ENCODE results near the gene DNASE1L1.

- no peak for TF ChIP-seq ZFHX2 (tag by site-specific recombination; conservative IDR thresholded peaks at IDR 0.05)
- TF ChIP-seq CTCF (tag by site-specific recombination; IDR thresholded peaks at IDR 0.05): no peak
- TF ChIP-seq ZNF560 (tag by site-specific recombination; IDR thresholded peaks at IDR 0.05; ENCODE audit: borderline replicate concordance): no peak
- no peak for TF ChIP-seq ZNF664 (tag by site-specific recombination; IDR thresholded peaks at IDR 0.05)
- TF ChIP-seq REPIN1 (tag by site-specific recombination; IDR thresholded peaks at IDR 0.05; ENCODE audit: low read depth): no peak
- no peak for TF ChIP-seq ZNF146 (tag by site-specific recombination; IDR thresholded peaks at IDR 0.05)
These were observed 34.4 kb upstream of the DNASE1L1 start for GRCh38 chrX:154443479-154443910.

All from HEK293 (cell line).